ENCODE measurements around the gene TEAD4.
A peak's percentile ranks its signal among the peaks of the same experiment; 100 is the strongest.

Gene TEAD4

GRCh38 chr12:3032770-3033538 lies 73.8 kb downstream of the TEAD4 start:
- no peak for DNase-seq

GRCh38 chr12:3033539-3033867 lies 74.3 kb downstream of the TEAD4 start:
- DNase-seq: no peak

DNA sequence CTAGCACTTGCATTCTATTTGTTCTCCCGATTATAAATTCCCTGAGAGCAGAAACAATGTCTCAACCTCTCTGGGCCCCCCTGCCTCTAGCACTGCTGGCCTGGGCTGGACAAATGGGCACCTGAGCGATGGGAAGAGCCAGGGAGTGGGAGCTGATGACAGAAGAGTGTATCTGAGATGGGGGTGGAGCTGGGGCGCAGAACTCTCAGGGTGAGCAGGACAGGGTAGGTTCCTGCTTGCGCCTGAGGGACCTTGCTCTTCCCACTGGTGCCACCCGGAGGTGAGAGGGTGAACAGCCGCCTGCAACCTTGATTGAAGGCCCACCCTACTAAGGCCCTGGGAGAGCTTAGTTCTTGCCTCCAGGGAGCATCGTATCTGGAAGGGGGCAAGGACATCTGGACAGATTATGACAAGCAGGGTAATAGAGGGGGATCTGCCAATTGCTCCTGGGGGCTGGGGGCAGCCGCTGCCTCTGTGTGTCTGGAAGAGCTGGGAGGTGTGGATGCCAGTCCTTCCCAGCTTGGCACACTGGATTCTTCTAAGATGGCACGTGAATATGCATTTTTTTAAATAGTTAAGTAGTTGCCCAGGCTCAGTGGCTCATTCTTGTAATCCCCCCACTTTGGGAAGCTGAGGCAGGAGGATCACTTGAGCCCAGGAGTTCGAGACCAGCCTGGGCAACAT lies 75.0 kb downstream of the TEAD4 start:
- peak in 10 of 14 donors; percentile 7 to 52 (median 24) for DNase-seq

DNA sequence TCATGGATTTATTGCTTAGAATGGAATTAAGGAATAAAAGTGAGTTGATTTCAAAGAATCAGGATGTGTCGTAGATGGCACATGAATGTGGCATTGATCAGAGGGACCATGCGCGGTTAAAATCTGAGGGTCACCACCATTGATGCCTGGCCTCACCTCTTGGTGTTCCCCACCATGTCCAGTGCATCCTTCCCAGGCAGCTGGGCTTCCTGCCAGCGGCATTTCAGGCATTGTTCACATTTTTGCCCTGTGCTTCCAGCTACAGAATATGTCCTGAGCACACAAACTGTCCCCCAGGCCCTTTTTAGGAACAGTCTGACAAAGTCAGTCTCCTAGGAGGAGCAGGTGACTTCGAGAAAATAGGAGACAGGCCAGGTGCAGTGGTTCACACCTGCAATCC lies 76.0 kb downstream of the TEAD4 start:
- no peak for DNase-seq

- DNase-seq: peak in 11 of 14 donors; percentile 29 to 91 (median 49)
Observed at GRCh38 chr12:3035815-3036702, 76.9 kb downstream of the TEAD4 start.

- peak in 1 of 14 donors; percentile 32 for DNase-seq
Observed at GRCh38 chr12:3036901-3037600, 77.9 kb downstream of the TEAD4 start.

DNA sequence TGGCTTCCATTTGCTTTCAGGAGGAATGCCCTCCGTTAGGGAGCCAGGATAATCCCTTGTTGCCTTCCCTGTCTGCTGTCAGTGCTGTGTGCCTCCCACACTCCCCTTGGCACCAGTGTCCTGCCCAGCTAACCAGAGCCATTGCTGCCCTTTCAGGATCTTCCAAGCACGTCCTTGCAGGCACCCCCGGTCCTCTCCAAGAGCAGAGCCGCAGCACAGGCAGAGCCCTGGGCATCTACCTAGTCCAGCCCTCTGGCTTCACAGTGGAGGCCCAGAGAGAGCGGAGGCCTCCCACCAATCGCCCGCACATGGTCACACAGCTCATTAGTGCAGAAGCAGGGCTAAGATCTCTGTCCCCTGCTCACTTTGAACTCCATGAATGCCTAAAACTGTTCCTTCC lies 79.0 kb downstream of the TEAD4 start:
- DNase-seq: no peak

DNA sequence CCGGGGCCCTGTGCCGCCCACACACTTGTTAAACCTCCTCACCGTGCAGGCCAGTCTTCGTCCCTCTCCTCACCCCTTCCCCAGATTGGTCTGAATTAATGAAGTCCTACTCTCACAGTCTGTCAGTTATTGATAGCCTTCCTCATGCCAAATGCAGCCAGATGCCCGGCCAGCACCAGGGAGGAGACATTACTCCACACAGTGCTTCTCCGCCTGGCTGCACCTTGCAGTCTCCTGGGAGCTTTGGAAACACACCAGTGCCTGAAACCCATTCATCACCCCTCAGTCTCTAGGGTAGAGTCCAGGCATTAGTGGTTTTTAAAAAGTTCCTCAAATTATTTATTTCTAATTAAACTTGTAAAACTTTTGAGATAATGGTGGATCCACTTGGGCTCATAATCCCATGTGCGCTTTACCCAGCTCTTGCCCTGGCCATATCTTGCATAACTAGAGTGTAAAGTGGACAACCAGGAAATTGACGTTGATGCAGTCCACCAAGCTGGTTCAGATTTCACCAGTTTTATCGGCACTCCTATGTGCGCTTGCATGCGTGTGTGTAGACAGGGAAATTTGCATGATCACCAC lies 79.8 kb downstream of the TEAD4 start:
- DNase-seq: peak in 3 of 14 donors; percentile 13 to 22 (median 18)

GRCh38 chr12:3040026-3040656 lies 80.9 kb downstream of the TEAD4 start:
- no peak for DNase-seq

DNA sequence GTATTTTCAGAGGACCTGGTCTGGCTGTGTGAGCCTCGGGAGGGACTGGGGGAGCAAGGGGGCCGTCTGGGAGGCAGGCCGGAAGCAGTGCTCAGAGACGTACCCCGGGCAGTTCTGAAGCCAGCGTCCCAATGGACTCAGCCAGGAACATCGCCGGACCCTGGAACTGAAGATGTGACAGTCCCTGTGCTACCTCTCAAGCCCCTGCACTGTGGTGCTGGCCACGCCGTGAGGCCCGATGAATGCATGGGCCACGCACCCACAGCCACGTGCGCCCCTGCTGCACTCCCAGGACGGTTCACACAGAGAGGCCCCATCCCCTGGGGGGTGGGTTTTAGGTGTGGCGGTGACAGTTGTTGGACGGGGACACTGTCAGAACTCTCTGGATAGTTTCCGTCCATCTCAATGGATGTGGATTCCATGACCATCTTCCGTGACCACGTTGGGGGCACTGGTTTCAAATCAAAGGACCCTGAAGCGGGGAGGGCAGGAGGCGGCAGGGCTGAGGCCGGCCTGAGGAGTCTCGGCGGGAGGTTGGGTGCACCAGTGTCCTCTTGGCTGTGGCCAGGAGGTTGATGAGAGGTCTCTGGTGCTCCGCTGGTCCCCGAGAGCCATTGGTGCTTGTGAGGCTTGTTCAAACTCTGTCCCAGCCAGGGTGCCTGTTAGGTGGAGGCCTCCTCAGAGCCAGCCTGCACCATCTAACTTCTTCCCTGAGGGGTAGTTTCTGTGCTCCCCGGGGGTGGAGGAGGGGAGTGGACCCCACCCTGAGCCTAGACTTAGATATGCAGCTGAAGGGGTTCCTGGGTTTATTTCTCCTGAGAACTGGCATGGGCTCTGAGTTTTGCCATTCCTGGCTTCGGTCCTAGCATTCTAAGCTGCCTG lies 81.7 kb downstream of the TEAD4 start:
- DNase-seq: no peak

DNA sequence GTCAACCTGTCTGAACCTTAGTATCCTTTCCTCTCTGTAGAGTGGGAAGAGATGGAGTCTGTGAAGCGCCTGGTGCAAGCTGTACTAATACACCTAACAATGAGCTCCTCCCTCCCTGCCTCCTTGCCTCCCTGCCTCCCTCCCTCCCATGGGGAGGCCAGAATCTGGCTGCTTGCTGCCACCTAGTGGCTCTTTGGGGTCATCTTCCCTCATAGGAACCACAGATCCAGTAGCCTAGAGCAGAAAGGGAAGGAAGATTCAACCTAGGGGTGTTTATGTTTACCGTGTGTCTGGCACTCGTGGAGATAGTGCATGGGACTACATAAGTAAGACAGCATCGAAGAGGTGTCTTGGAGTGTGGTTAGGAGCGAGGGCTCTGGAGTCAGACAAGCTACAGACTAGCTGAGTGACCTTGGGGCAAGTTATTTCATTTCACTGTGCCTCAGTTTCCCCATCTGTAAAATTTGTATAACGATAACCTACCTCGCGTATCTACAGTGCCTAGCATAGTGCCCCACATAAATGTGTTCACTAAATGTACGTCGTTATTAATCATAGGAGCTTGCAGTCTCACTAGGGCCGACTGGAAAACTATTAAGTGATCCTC lies 82.5 kb downstream of the TEAD4 start:
- DNase-seq: peak in 10 of 14 donors; percentile 28 to 58 (median 42)

GRCh38 chr12:3042394-3042793 lies 83.2 kb downstream of the TEAD4 start:
- no peak for DNase-seq

- DNase-seq: no peak
Observed at GRCh38 chr12:3042826-3043225, 83.6 kb downstream of the TEAD4 start.

GRCh38 chr12:3043406-3043805 lies 84.2 kb downstream of the TEAD4 start:
- no peak for DNase-seq

- DNase-seq: no peak
Observed at GRCh38 chr12:3044141-3044630, 85.0 kb downstream of the TEAD4 start.

GRCh38 chr12:3045494-3045893 lies 86.3 kb downstream of the TEAD4 start:
- DNase-seq: no peak

- no peak for DNase-seq
Observed at GRCh38 chr12:3045989-3046388, 86.8 kb downstream of the TEAD4 start.

DNA sequence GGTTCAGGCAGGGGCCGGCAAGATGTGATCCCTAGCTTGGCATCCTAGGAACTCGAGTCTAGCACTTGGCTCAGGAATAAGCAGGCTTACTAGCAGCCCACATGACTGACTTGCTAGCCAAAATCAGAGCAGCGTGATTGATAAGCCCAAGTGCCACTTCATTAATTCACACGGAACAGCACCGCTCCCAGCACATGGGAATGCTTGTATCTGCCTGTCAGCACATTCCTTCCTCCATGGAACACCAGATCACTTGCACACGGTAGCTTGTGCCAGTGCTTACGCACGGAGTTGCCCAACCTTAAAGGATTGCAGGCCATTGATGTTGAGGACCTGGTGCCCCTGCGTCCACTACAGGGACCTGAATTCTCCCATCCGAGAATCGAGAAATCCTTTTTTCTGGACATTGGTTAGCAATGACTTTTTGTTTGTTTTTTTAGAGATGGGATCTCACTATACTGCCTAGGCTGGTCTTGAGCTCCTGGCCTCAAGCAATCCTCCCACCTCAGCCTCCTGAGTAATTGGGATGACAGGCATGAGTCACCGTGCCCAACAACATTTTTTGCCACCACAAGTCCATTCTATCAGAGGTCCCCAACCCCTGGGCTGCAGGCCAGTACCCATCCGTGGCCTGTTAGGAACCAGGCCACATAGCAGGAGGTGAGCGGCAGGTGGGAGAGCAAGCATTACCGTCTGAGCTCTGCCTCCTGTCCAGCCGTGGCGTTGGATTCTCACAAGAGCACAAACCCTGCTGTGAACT lies 87.4 kb downstream of the TEAD4 start:
- no peak for DNase-seq

DNA sequence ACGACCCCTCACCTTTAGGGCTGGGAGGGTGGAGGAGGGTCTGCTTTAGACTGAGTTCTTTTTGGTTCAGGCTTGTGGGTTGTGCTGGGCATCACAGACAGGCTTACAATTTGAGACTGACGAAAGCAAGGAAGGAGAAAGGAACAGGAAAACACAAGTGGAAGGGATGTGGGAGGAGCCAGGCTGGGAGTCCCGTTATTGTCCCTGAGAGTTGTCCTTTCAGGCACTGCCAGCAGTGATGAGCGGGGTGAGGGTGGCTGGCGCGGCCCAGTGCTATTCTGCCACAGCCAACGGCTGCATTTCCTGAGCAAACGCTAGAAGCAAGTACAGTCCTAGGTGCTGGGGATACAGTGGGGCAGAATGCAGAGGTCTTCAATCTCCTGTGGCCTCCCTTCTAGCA lies 88.8 kb downstream of the TEAD4 start:
- DNase-seq: no peak
